HG03280 (cell line): ENCODE measurements around the gene ZBED4.

Experiments
- ATAC-seq: cut with Tn5 transposase; IDR thresholded peaks from one replicate; pipeline ENCODE4 v1.9.1; 2021; ENCODE audit warnings: mild to moderate bottlenecking, moderate library complexity; ENCODE audit not compliant: unreplicated experiment

Gene ZBED4

GRCh38 chr22:49934160-49934890 is 80.7 kb downstream of the ZBED4 start:
- ATAC-seq, result no peak

GRCh38 chr22:49934891-49935557 is 81.4 kb downstream of the ZBED4 start:
- ATAC-seq, result no peak

DNA sequence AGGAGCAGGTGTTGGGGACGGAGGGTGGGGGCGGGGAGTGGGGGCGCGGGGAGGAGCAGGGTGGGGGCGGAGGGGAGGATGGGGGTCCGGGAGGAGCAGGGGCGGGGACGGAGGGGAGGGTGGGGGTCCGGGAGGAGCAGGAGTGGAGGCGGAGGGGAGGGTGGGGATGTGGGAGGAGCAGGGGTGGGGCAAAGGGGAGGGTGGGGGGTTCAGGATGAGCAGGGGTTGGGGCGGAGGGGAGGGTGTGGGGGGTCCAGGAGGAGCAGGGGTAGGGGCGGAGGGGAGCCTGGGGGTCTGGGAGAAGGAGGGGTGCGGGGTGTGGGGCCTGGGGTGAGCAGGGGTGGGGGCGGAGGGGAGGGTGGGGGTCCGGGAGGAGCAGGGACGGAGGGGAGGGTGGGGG is 81.9 kb downstream of the ZBED4 start:
- no peak for ATAC-seq

DNA sequence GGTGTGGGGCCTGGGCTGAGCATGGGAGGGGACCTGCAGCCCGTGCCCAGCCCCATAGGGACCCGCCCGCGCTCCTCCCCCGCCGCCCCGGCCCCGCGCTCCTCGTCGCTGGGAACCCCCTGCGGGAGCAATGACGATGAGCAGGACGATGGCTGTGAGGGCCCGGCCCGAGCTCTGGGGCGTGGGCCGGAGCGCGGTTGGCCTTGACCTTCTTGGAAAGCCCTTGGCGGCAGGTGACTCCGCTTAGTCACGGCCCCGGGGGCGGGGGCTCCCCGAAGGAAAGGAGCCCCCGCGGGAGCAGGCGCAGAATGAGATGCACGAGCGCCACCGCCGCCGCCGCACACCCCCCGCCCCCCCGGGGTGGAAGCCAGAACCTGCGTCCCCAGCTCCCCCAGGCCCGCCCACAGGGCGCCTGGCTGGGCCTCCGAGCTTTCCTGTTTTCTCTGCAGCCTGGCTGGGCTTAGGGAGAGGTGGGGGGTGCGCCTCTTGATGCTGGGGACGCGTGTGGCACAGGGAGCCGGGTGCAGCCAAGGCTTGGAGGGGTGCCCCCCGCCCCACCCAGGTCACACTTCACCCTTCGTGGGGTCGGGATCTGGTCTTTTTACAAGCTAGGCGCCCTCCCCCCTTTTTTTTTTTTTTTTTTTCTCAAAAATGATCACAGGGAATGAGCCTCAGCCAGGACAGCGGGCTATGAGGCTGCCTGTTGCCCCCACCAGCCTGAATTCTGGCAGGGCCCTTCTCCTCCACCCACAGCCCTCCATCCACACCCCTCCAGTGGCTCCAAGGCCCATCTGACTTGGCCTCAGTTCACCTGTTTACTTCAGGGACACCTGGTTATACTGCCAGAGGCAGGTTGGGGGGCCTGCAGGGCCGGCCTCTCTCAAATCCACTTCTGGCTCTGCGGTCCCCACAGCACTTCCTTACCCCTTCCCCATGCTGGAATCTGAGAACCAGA is 82.7 kb downstream of the ZBED4 start:
- peak; percentile 72 for ATAC-seq

- ATAC-seq, result no peak
These were observed 83.5 kb downstream of the ZBED4 start for GRCh38 chr22:49936973-49937757.

- no peak for ATAC-seq
These were observed 84.3 kb downstream of the ZBED4 start for GRCh38 chr22:49937758-49938564.

- no peak for ATAC-seq
These were observed 85.0 kb downstream of the ZBED4 start for GRCh38 chr22:49938565-49939136.
